A673 (cell line): Measurements from ENCODE around the gene HECTD4. TPM values are rescaled to one million over a fixed set of nuclear protein-coding genes. Genes with fewer than 3 reads are reported as not detected.

Experiments
- BruUV-seq: library from RNA; stranded (reverse); fragments of 400-500 nt; replicated peaks from 2 replicates; lab custom pipeline; 2021; lab: Mats Ljungman, UMichigan
- CTCF ChIA-PET: fragments of 300-600 bp; sonication (Branson Sonifier 250); formaldehyde crosslinking; loops from one replicate; lab custom pipeline; 2022; ENCODE audit warnings: antibody characterized with exemption; lab: Charles Lee
- POLR2A ChIA-PET: fragments of 300-600 bp; sonication (Branson Sonifier 250); formaldehyde crosslinking; loops from one replicate; lab custom pipeline; 2022; ENCODE audit warnings: antibody characterized with exemption; ENCODE audit not compliant: low non-redundant PET; lab: Charles Lee
- DNase-seq: peaks from one replicate; pipeline ENCODE4 v3.0.0-alpha.2; 2015; ENCODE audit warnings: low spot score
- H3K27ac ChIP-seq: fragments of 200-600 bp; sonication (generic); 2 replicates; pipeline ENCODE4 v1.5.1; 2016; ENCODE audit warnings: mixed run types, low read depth, mild to moderate bottlenecking, mixed read lengths, antibody characterized with exemption, low read length; ENCODE audit not compliant: poor library complexity, severe bottlenecking
- H3K27me3 ChIP-seq: fragments of 200-600 bp; sonication (generic); replicated peaks from 2 replicates; pipeline ENCODE4 v1.6.1; 2017; ENCODE audit warnings: mixed run types, low read depth, mild to moderate bottlenecking, mixed read lengths, antibody characterized with exemption, low read length; ENCODE audit not compliant: insufficient read depth, poor library complexity
- H3K36me3 ChIP-seq: fragments of 200-600 bp; sonication (generic); 2 replicates; pipeline ENCODE4 v1.6.1; 2016; ENCODE audit warnings: mixed run types, mild to moderate bottlenecking, mixed read lengths, antibody characterized with exemption, low read length; ENCODE audit not compliant: insufficient read depth, poor library complexity, severe bottlenecking
- H3K4me1 ChIP-seq: fragments of 200-600 bp; sonication (generic); 2 replicates; pipeline ENCODE4 v1.6.1; 2017; ENCODE audit warnings: mixed run types, mild to moderate bottlenecking, mixed read lengths, antibody characterized with exemption, low read length; ENCODE audit not compliant: insufficient read depth, poor library complexity, severe bottlenecking
- H3K4me3 ChIP-seq: fragments of 200-600 bp; sonication (generic); 2 replicates; pipeline ENCODE4 v1.5.1; 2016; ENCODE audit warnings: low read depth, mixed run types, mild to moderate bottlenecking, mixed read lengths, low read length; ENCODE audit not compliant: poor library complexity, severe bottlenecking
- H3K9me3 ChIP-seq: fragments of 200-600 bp; sonication (generic); 2 replicates; pipeline ENCODE4 v1.6.1; 2016; ENCODE audit warnings: mixed run types, low read depth, mild to moderate bottlenecking, mixed read lengths, antibody characterized with exemption, low read length; ENCODE audit not compliant: poor library complexity, severe bottlenecking
- CTCF ChIP-seq: fragments of 300-800, 200-600 bp; sonication (generic); conservative IDR thresholded peaks from 2 replicates; pipeline ENCODE4 v1.5.1; 2017; ENCODE audit warnings: low read depth, mild to moderate bottlenecking, antibody characterized with exemption, low read length, moderate library complexity, mixed read lengths
- EZH2 ChIP-seq: fragments of 200-600 bp; sonication (generic); IDR thresholded peaks from 2 replicates; pipeline ENCODE4 v1.6.1; 2017; ENCODE audit warnings: borderline replicate concordance, low read depth, mild to moderate bottlenecking, mixed read lengths, antibody characterized with exemption, low read length; ENCODE audit not compliant: poor library complexity, severe bottlenecking
- intact Hi-C: fragments of 100-400 bp; cut with micrococcal nuclease; formaldehyde crosslinking; loops from one replicate; pipeline ENCODE4 v1.10.0; 2022; ENCODE audit not compliant: unreplicated experiment
- total RNA-seq: library from RNA; stranded (reverse); gene quantifications from 2 replicates; pipeline ENCODE4 v1.2.3, GENCODE V29; 2021

Gene HECTD4
- total RNA-seq, 1 experiment from 2014 or later = 52.1 TPM

- intact Hi-C loops = no loop called here
- no peak for TF ChIP-seq CTCF
- Histone ChIP-seq H3K36me3 (peaks cover 42% of the 10 kb centered on the region), H3K27ac (no peak overlapping the region), H3K4me1 (no peaks in the 10 kb centered on the region), H3K4me3 (no peak overlapping the region), H3K9me3 (no peaks in the 10 kb centered on the region), H3K27me3 (no peaks in the 10 kb centered on the region)
- no peak for DNase-seq
- ChIA-PET CTCF (interaction anchor here (0.6 kb wide), 1 partner anchor 757 kb away, joined by 3 read pairs; no protein-coding TSS in a partner anchor), POLR2A (no interaction called here)
- BruUV-seq = no TSS peak
Observed at GRCh38 chr12:112236786-112237185, 145.4 kb downstream of the HECTD4 start.

GRCh38 chr12:112236386-112236785 is 145.8 kb downstream of the HECTD4 start:
- peak; percentile 15 for DNase-seq
- intact Hi-C loops = no loop called here
- H3K9me3 ChIP-seq = no peaks in the 10 kb centered on the region
- H3K4me1 ChIP-seq = no peaks in the 10 kb centered on the region
- ChIA-PET CTCF (interaction anchor here (0.6 kb wide), 2 partner anchors 39 to 757 kb away, joined by 3 read pairs; no protein-coding TSS in a partner anchor), POLR2A (interaction anchor here (0.6 kb wide), 1 partner anchor 130 kb away, joined by 13 read pairs; no protein-coding TSS in a partner anchor)
- no peak for TF ChIP-seq CTCF
- no peak for TF ChIP-seq EZH2
- peaks cover 42% of the 10 kb centered on the region for H3K36me3 ChIP-seq
- no peak overlapping the region for H3K27ac ChIP-seq
- H3K27me3 ChIP-seq = no peaks in the 10 kb centered on the region
- H3K4me3 ChIP-seq = no peak overlapping the region
- BruUV-seq = no TSS peak

GRCh38 chr12:112234303-112234702 is 147.9 kb downstream of the HECTD4 start:
- CTCF ChIA-PET = no interaction called here
- TF ChIP-seq EZH2 = no peak
- no peak for TF ChIP-seq CTCF
- BruUV-seq = no TSS peak

More at GRCh38 chr12:112234303-112234702, 147.9 kb downstream of the HECTD4 start:
- Histone ChIP-seq H3K27ac (no peak overlapping the region), H3K4me1 (no peaks in the 10 kb centered on the region), H3K4me3 (no peak overlapping the region), H3K9me3 (no peaks in the 10 kb centered on the region), H3K36me3 (peaks cover 51% of the 10 kb centered on the region), H3K27me3 (no peaks in the 10 kb centered on the region)
- POLR2A ChIA-PET = no interaction called here
- intact Hi-C loops = no loop called here
- no peak for DNase-seq
